ENCODE measurements around the gene TM7SF2.
A peak's percentile ranks its signal among the peaks of the same experiment; 100 is the strongest.

DNA sequence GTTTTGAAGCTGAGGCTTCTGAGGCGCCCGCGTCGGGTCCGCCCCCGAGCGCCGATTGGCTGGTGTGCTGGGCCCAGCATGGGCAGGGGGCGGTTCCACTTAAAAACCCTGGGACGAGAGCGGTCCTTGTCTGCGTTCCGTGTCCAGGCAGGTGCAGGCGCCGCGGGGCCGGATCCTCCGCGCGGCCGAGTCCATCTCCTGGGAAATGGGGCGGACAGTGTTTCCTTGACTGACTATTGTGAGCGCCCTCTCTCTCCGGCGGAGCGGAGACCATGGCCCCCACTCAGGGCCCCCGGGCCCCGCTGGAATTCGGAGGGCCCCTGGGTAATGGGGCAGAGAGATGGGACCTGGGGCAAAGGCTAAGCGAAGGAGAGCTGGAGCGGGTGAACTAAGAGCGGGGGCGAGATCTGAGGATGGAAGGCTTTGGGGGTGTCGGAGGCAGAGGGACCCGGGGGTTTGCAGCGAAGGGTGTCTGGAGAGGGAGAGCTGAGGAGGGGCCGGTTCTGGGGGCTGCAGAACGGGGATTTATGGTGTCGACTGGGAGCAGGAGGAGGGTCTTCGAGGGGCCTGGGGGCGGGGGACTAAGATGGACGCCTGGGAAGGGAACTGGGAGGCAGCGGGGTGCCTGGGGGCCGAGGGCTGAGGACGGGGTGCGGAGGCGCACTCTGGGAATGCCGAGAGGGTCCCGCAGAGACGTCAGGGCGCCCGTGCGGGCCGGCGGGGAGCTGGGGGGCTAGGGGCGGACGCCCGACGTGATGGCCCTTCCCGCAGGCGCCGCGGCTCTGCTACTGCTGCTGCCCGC lies at the start of gene TM7SF2:
- no peak for TF ChIP-seq SIN3A (IDR thresholded peaks at IDR 0.05; ENCODE audit: borderline replicate concordance, insufficient read depth, low read length)
- peak; percentile 87; the same call in 1 of the 2 replicates for TF ChIP-seq TAF1 (IDR thresholded peaks at IDR 0.05; ENCODE audit: borderline replicate concordance, insufficient read depth, low read length)

All from PFSK-1 (cell line).